HG02973 (cell line): ENCODE results near the gene HES5.

Source experiments
- ATAC-seq: cut with Tn5 transposase; IDR thresholded peaks from one replicate; pipeline ENCODE4 v1.9.1; 2021; ENCODE audit warnings: moderate library complexity; ENCODE audit not compliant: unreplicated experiment

HES5 gene

GRCh38 chr1:2517966-2518365, 12.1 kb downstream of the HES5 start:
- no peak for ATAC-seq

- no peak for ATAC-seq
These were observed 13.1 kb downstream of the HES5 start for GRCh38 chr1:2516946-2517345.

- no peak for ATAC-seq
These were observed 13.9 kb downstream of the HES5 start for GRCh38 chr1:2516124-2516523.

- no peak for ATAC-seq
These were observed 14.3 kb downstream of the HES5 start for GRCh38 chr1:2515763-2516080.

GRCh38 chr1:2514863-2515762, 14.9 kb downstream of the HES5 start:
- no peak for ATAC-seq

GRCh38 chr1:2513939-2514652, 16.0 kb downstream of the HES5 start:
- ATAC-seq: no peak

- ATAC-seq: no peak
These were observed 17.1 kb downstream of the HES5 start for GRCh38 chr1:2512862-2513421.

GRCh38 chr1:2510366-2511155, 19.5 kb downstream of the HES5 start:
- ATAC-seq: no peak

GRCh38 chr1:2509589-2509988, 20.5 kb downstream of the HES5 start:
- ATAC-seq: no peak

DNA sequence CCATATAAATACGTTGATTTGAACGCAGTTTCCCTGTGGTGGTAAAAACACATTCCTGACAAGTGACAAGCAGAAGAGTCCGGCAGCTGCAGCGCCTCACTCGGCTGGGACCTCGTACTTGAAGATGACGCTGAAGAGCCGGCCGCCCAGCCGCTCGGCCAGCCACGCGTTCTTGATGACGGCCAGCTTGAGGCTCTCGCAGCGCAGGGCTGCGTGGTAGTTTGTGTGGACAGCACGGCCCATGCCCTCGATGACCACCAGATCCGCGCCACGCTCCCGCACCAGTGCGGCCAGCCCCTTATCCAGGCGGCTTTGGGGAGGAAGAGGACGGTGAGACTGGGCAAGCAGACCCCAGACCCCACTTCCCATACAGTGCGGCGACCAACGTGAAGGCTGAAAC, 21.3 kb downstream of the HES5 start:
- ATAC-seq: no peak

DNA sequence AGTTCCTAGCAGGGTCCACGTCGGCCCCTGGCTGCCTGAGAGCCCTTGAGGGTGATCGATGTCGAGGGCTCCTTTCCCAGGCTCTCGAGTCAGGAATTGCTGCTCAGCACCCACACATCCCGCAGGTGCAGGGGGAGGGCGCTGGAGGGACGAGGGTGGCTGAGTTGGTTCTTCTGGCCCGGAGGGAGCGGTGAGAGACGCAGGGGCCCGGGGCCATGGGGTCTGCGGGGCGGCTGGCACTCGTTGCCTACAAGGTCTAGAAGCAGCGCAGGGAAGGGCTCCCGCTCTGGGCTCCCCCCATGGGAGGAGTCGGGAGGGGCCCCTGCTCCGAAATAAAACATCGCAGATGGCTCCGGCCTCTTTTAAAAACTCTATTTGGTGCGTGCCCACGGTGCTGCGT, 21.9 kb downstream of the HES5 start:
- ATAC-seq: no peak

DNA sequence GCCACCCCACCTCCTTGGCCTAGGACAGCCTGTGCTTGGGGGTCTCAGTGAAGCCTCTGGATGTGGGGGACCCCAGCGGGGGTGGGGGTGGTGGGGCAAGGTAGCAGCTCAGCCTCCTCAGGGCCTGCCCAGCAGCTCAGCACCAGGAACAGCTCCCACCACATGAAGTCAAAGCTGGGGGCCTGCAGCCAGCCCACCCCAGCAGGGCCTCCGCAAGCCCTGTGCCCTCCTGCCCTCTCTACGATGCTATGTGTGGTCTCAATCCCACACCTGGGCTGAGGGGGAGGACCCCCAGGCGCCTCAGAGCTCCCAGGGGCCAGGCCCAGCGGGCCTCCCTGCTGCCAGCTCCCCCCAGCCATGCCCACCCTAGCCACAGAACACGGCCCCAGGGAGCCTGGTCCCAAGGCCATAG, 22.3 kb downstream of the HES5 start:
- ATAC-seq: no peak

DNA sequence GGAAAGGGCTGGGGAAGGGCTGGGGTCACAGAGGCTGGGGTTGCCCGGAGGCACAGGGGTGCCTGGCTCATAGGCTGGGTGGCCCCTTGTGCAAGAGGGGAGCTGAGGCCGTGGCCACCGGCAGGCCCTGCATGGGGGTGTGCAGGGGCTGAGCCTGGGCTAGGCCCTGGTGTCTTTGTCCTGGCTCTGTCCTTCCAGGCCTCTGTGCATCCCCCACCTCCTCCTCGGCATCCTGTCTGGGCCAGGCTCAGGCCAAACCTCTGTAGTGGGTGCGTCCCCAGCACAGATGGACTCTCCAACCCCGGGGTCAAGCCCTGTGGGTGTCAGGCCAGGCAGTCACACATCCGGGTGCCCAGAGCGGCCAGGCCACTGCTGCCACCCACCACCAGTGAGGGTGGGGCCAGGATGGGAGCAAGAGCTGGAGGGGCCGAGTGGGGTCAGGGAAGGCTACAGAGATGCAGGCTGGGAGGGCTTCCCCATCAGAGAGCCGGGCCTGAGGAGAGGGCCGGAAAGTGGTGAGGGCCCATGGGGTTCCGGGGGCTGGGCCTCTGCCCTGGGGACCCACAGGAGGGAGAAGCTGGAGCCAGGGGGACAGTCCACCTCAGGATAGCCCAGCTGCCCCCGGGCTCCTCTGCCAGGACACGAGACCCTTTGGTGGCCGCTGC, 23.0 kb downstream of the HES5 start:
- no peak for ATAC-seq

DNA sequence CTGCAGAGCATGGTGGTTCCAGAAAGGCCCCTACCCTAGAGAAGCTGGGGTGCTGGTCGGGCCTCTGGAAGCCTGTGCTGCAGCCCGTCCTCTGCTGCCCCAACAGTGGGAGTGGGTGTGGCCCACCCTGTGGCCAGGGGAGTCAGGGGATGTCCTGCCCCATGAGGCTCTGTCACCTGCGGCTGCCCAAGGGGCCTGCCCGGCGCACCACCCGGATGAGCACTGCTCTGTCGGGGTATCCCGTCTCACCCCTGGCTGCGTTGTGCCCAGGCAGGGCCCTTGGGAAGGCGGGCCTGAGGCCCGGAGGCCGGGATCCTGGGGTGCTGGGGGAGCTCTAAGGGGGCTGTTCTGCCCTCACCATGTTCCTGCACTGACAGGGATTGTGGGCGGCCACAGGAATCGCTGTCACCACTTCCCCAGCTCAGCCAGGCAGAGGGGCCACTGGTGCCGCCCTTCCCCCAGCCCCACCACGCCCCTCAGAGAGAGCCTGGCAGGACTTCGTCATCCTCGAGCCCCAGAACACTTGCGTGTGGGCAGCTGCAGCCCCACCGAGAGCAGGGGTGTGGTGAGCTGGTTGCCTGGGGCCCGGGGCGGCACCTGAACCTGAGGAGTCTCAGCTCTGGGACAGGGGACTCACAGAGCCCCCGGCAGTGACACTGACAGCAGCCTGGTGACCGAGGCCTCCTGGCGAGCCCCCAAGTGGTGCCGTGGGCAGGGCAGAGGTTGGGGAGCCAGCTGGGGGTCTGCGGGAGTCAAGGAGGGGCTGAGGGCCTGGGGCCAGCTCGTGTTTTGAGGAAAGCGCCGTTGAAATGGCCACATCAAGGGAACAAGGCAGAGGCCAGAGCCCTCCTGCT, 23.8 kb downstream of the HES5 start:
- ATAC-seq: no peak

DNA sequence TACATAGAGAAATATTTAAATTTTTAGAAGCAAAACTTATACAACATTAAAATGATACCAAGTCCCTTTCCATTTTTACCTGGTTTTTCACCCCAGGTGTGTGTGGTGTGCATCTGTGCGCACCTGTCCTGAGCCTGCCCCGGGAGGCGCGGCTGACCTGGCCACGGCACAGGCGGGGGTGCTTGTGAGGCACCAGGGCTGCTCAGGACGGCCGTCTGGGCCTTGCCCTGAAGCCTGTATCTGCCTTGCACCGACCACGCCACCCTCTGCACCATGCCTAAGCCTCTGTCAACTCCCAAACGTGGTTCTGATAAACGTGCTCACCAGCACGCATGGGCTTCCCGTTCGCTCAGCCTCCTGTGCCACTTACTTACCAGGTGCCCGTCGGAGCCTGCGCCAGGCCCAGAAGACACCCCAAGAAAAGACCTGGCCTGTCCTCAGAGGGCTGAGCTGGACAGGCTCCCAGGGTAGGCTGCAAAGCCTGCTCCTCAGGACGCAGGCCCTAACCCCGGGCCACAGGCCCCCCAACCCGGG, 24.5 kb downstream of the HES5 start:
- no peak for ATAC-seq

DNA sequence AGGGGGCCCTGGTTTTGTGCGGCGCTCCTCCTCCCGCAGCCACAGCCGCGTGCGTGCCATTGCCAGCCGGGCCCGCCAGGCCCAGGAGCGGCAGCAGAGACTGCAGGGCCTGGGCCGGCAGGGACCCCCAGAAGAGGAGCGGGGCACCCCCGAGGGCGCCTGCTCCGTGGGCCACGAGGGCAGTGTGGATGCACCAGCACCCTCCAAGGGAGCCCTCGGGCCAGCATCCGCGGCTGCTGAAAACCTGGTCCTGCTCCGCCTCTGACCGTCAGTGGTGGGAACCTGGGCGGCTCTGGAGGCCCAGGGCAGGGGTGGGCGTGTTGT, 25.2 kb downstream of the HES5 start:
- ATAC-seq: no peak

DNA sequence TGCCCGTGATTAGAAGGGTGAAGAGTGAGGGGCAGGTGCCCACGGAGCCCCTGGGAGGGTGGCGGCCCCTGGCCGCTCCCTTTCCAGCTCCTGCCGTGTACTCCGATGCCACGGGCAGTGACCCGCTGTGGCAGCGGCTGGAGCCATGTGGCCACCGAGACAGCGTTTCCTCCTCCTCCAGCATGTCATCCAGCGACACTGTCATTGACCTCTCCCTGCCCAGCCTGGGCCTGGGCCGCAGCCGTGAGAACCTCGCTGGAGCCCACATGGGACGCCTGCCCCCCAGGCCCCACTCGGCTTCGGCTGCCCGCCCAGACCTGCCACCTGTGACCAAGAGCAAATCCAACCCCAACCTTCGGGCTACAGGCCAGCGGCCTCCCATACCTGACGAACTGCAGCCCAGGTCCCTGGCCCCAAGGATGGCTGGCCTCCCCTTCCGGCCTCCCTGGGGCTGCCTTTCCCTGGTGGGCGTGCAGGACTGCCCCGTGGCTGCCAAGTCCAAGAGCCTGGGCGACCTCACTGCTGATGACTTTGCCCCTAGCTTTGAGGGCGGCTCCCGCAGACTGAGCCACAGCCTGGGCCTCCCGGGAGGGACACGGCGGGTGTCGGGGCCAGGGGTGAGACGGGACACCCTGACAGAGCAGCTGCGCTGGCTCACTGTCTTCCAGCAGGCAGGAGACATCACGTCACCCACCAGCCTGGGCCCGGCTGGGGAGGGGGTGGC, 25.7 kb downstream of the HES5 start:
- ATAC-seq: no peak

- no peak for ATAC-seq
These were observed 26.4 kb downstream of the HES5 start for GRCh38 chr1:2503554-2504224.
